ENCODE results near the gene GMDS. TPM values are rescaled to one million over a fixed set of nuclear protein-coding genes. Genes with fewer than 3 reads are reported as not detected.

The GMDS gene
- total and polyA plus RNA-seq, 7 donors, result 2.8 to 6.6 (median 4.7) TPM

DNA sequence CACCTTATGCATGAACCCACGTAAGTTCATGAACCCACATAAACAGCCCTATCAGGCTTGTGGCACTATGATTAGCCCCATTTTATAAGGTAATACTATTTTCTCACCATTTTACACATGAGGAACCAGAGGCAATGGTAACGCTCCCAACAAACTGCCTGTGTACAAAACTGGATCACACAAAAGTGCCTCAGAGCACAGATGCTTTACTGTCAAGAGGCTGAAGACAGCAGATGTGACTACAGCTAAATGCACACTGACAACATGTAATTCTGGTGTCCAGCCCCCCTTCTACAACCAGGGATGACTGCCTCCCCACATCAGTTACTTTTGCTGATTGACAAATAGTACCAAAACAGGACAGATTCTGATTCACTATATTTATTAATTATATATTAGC is 69.6 kb downstream of the GMDS start:
- no peak overlapping the region for H3K4me3 ChIP-seq
- TF ChIP-seq, protein P1, sequence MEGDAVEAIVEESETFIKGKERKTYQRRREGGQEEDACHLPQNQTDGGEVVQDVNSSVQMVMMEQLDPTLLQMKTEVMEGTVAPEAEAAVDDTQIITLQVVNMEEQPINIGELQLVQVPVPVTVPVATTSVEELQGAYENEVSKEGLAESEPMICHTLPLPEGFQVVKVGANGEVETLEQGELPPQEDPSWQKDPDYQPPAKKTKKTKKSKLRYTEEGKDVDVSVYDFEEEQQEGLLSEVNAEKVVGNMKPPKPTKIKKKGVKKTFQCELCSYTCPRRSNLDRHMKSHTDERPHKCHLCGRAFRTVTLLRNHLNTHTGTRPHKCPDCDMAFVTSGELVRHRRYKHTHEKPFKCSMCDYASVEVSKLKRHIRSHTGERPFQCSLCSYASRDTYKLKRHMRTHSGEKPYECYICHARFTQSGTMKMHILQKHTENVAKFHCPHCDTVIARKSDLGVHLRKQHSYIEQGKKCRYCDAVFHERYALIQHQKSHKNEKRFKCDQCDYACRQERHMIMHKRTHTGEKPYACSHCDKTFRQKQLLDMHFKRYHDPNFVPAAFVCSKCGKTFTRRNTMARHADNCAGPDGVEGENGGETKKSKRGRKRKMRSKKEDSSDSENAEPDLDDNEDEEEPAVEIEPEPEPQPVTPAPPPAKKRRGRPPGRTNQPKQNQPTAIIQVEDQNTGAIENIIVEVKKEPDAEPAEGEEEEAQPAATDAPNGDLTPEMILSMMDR (IDR thresholded peaks at IDR 0.05), result no peak
- peaks cover 9% of the 10 kb centered on the region for H3K9me3 ChIP-seq
- H3K27ac ChIP-seq, result no peak overlapping the region
- 91 to 96% (median 93%) methylated on average over 2 of the region's 2 CpGs for WGBS, 3 donors
- no peaks in the 10 kb centered on the region for H3K36me3 ChIP-seq (ENCODE audit: insufficient read depth in 1 of 2, low read depth in 1 of 2)
- intact Hi-C loops (cut with DNase I), result no loop called here
- no peak for ATAC-seq
- peaks cover 0 to 2% (median 0%) of the 10 kb centered on the region in 3 donors for H3K27me3 ChIP-seq (ENCODE audit: insufficient read depth in 3 of 3, low read length in 2 of 3)
- no peak for DNase-seq
- H3K4me1 ChIP-seq, result peaks cover 2% of the 10 kb centered on the region

DNA sequence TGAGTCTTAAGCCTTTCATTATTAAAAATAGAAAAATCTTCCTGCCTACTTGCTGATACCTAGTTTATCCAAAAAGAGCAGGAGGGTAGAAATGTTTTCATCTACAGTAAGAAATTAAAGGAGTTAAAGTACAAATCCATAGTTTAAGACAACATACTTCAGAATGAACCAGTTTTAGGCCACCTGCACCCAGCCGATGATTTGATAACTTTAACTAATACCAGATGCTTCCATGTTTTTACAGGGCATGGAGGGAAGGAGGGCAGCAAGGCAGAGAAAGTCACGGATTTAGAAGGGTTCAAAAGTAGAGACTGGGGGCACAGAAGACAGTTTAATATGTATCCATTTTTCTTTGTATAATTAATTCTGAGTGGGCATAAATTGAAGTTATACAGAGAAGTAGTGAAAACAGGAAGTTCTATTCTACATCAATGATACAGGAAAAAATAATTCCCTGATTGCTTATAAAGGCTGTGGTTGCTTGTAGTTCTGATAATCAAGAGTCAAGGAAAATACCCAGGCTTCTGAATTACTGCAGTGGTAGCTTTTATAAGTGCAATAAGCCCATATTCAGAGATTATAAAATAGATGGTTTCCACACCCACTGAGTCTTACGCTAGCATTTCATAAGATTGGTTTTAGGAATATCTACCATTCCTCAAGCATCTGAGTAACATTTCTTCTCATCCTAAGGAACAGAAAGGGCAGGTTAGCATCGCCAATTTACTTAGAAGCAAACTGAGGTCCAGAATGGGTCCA is 72.0 kb downstream of the GMDS start:
- no peaks in the 10 kb centered on the region for H3K4me1 ChIP-seq
- WGBS, 3 donors, result 74 to 91% (median 88%) methylated on average over 4 of the region's 4 CpGs
- no peak overlapping the region for H3K4me3 ChIP-seq
- H3K9me3 ChIP-seq, result peaks cover 8% of the 10 kb centered on the region
- no peak for ATAC-seq
- TF ChIP-seq, protein P1 (IDR thresholded peaks at IDR 0.05), result no peak
- DNase-seq, result no peak
- intact Hi-C loops (cut with DNase I), result no loop called here
- H3K36me3 ChIP-seq (ENCODE audit: insufficient read depth in 1 of 2, low read depth in 1 of 2), result no peaks in the 10 kb centered on the region
- peaks cover 0 to 2% (median 0%) of the 10 kb centered on the region in 3 donors for H3K27me3 ChIP-seq (ENCODE audit: insufficient read depth in 3 of 3, low read length in 2 of 3)
- no peak overlapping the region for H3K27ac ChIP-seq

DNA sequence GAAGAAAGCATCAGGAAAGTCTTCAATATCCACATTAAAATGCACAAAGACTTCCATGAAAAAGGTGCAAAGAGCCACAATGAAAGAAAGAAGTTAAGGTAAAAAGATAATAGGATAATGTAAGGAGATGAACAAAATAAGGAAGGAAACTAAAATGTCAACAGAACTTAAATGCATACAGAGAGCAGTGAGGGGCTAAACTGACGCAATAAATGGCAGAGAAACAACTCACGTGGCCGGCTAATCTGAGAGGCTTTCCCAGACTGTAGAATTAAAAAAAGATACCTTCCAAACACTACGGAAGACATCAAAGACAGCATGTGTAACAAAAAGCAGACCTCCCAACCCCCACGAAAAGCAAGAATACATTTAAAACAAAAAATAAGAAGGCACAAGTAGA is 73.7 kb downstream of the GMDS start:
- ATAC-seq (no peak), DNase-seq (no peak)
- 79 to 85% (median 81%) methylated on average over 5 of the region's 5 CpGs for WGBS, 3 donors
- Histone ChIP-seq H3K27me3 (ENCODE audit: insufficient read depth in 3 of 3, low read length in 2 of 3) (peaks cover 0 to 2% (median 0%) of the 10 kb centered on the region in 3 donors), H3K4me1 (no peaks in the 10 kb centered on the region), H3K9me3 (no peaks in the 10 kb centered on the region), H3K36me3 (ENCODE audit: insufficient read depth in 1 of 2, low read depth in 1 of 2) (no peaks in the 10 kb centered on the region), H3K27ac (no peak overlapping the region), H3K4me3 (no peak overlapping the region)
- intact Hi-C loops (cut with DNase I), result no loop called here
- TF ChIP-seq, protein P1 (IDR thresholded peaks at IDR 0.05), result no peak

DNA sequence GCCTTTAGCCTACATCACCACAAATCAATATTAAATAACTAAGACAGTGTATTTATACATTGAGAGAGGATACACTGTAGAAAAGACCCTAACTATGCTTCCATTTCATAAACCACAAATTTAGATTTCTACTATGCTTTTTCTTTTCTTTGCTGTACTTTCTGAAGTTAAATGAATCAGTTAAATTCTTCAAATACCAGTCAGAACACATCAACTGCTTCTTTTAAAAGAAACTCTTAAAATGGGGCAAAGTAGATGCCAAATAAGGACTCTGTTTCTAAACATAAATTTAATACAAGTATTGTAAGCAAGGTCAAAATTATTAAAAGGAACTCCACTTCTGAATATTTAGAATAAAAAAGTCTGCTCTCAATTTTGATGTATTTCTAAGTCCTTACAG is 76.9 kb downstream of the GMDS start:
- H3K27me3 ChIP-seq (ENCODE audit: insufficient read depth in 3 of 3, low read length in 2 of 3), result no peaks in the 10 kb centered on the region
- no peak overlapping the region for H3K27ac ChIP-seq
- no peaks in the 10 kb centered on the region for H3K36me3 ChIP-seq (ENCODE audit: insufficient read depth in 1 of 2, low read depth in 1 of 2)
- ATAC-seq (no peak), DNase-seq (no peak)
- TF ChIP-seq, protein P1 (IDR thresholded peaks at IDR 0.05), result no peak
- H3K4me1 ChIP-seq, result no peaks in the 10 kb centered on the region
- intact Hi-C loops (cut with DNase I), result no loop called here
- no peaks in the 10 kb centered on the region for H3K9me3 ChIP-seq
- no peak overlapping the region for H3K4me3 ChIP-seq

DNA sequence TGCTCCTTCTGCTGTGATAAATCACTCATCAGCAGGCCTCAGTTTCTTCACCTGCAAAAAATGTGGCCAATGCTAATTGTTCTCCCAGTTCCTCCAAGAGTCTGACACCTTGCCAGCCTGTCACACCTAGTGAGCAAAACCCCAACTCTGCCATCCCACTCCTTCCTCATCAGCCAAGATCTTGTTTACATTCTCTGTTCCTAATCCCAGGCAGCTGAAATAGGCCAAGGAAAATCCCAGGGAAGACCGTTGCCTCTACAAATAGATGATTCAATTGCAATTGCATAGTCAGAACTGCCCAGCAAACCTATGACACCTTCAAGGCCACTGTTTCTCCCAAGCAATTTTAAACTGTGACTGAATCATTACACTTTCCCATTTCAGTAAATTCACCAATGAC is 78.7 kb downstream of the GMDS start:
- Histone ChIP-seq H3K27ac (no peak overlapping the region), H3K9me3 (no peaks in the 10 kb centered on the region), H3K4me1 (no peaks in the 10 kb centered on the region), H3K36me3 (ENCODE audit: insufficient read depth in 1 of 2, low read depth in 1 of 2) (no peaks in the 10 kb centered on the region), H3K4me3 (no peak overlapping the region), H3K27me3 (ENCODE audit: insufficient read depth in 3 of 3, low read length in 2 of 3) (no peaks in the 10 kb centered on the region)
- 32 to 52% (median 38%) methylated on average over 1 of the region's 1 CpG for WGBS, 3 donors
- ATAC-seq, result no peak
- intact Hi-C loops (cut with DNase I), result no loop called here
- DNase-seq, result no peak
- TF ChIP-seq, protein P1 (IDR thresholded peaks at IDR 0.05), result no peak

All from psoas muscle (tissue), 8 donors.